Temporal lobe (tissue), 2 donors: Measurements from ENCODE around the gene RBMX. TPM values are rescaled to one million over a fixed set of nuclear protein-coding genes. Genes with fewer than 3 reads are reported as not detected.

Source experiments
- small RNA-seq: library from RNA; depleted of rRNA; stranded (forward); fragments of <200 nt; gene quantifications from one replicate; pipeline ENCODE3, GENCODE V24; 2014; ENCODE audit warnings: low replicate concordance
- total RNA-seq: library from RNA; depleted of rRNA; stranded (reverse); fragments of >200 nt; gene quantifications from one replicate; pipeline ENCODE4 v1.2.3, GENCODE V29; 2014

Gene RBMX
- total RNA-seq, 1 donor from 2014 or later: 276 TPM

Small RNA genes within 50 kb of the gene (small RNA-seq; reads per million reads assigned to genes)
- not detected for gene SNORD61

Other genes with a start within 250 kb of the RBMX start
- not detected for gene CD40LG, start 232.6 kb downstream of the RBMX start, total RNA-seq
- gene ARHGEF6, start 99.8 kb downstream of the RBMX start, total RNA-seq: 12.5 TPM
- gene GPR101, start 153.3 kb upstream of the RBMX start, total RNA-seq: not detected